ENCODE results near the gene ACADSB.

The ACADSB gene

DNA sequence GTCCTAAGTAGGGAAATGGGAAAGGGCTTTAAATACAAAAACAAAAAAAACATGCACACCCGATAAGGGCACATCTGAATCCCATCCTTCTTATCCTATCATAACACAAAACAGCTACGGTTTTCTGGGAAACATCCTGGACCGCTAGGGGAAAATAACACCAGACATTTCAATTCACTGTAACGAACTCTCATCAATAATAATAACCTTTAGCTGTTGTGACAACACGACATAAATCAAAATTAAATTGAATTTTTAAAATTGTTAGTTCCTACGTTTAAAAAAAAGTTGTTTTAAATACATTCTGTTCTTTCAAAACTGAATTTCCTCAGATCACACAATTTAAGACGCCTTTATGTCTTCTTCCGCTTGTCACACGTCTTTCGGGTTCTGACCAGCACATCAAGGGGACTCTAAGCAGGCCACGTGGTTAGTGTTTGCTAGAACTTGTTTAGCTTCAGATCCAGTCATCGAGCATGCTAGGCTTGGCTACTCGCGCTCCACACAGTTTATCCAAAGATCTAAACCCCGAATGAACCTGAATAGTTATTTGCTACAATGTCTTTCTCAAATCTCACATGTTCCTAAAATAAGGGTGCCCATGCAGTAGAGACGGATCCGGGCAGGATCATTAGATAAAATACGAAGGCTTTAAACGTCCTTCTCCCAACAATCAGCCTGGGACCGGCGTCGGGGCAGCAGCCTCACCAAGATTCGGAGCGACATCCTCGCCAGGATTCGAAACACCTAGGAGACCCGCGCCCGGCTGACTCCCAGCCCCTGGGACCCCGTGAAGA is 1.1 kb upstream of the ACADSB start:
- peak; percentile 58 for DNase-seq

DNA sequence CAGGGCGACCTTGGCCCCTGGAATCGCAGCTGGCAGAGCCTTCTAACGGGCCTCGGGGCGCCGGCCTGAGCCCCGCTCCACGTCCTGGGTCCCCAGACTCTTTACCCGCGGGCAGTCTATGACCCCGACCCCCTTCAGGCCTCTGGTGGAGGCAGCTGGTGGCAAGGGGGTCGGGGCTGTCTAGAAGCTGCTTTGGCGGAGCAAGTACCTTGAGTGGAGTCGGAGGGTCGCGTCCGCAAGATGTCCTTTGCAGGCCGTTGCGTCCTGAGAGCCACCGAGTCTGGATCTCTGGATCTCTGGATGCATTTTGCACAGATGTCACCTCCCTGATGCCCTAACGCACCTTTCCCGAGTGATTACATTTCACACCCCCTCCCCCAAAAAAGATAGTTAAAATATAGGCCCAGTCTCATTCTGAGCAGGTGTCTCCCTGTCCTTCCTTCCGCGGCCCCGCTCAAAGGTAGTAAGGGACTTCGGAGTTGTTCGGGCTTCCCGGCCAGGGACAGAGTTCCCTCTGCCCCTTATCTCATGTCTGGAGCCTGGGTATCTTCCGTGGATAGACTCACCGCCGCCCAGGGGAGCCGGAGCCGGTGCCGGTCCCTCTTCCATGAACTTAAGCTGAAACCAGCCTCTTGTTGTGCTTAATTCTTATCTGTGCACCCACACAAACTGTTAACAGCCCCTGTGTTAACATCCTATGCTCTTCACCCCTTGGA is 457 bp downstream of the ACADSB start:
- peak; percentile 23 for DNase-seq

DNA sequence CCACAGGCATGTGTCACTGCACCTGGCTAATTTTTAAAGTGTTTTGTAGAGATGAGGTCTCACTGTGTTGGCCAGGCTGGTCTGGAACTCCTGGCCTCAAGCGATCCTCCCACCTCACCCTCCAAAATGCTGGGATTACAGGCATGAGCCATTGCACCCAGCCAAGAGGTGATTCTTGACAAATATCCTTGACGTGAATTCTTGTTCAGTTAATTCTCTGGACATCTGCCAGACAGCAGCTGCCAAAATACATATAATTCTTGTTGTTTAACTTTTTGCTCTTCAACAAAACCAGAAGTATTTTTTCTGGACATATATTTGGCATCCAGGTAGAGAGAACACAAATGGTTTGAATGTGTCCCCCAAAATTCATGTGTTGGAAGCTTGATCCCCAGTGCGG is 3.2 kb downstream of the ACADSB start:
- DNase-seq = no peak

DNA sequence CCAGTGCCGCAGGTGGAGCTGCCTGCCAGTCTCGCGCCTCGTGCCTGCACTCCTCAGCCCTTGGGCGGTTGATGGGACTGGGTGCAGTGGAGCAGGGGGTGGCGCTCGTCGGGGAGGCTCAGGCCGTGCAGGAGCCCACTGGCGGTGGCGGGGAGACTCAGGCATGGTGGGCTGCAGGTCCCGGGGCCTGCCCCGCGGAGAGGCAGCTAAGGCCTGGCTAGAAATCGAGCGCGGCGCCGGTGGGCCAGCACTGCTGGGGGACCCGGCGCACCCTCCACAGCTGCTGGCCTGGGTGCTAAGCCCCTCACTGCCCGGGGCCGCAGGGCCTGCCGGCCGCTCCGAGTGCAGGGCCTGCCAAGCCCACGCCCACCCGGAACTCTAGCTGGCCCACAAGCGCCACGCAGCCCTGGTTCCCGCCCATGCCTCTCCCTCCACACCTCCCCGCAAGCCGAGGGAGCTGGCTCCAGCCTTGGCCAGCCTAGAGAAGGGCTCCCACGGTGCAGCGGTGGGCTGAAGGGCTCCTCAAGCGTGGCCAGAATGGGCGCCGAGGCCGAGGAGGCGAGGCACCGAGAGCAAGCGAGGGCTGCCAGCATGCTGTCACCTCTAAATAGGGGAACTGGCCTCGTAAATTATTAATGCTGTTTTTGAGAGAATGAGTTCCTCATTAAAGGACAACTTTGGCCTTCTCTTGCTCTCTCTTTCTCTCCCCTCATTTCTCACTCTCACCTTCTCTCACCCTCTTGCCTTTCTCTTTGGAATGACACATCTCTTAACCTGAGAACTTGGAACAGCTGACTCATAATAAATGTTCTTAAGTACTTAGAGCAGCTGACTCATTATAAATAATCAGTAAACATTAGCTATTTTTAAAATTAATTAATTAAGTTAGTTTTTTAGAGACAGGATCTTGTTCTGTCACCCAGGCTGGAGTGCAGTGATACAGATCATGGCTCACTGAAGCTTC is 4.9 kb downstream of the ACADSB start:
- DNase-seq = no peak

DNA sequence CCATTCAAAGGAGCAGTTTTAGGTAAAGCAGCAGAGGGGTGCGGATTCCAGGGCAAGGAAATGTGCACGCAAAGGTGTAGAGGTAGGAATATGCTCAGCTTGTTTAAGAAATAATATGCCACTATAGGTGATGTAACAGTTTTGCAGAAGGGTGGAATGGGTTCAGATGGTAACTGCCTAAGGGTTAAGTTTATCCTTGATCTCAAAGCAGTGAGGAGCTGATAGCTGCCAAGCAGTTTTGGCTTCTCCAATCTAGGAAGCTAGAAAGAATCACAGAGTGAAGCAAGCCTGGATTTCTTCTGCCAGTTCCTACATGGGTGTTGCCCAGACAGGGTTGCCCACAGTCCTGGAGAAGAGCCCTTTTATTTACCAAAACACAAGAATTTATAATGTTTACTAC is 6.0 kb downstream of the ACADSB start:
- no peak for DNase-seq

DNA sequence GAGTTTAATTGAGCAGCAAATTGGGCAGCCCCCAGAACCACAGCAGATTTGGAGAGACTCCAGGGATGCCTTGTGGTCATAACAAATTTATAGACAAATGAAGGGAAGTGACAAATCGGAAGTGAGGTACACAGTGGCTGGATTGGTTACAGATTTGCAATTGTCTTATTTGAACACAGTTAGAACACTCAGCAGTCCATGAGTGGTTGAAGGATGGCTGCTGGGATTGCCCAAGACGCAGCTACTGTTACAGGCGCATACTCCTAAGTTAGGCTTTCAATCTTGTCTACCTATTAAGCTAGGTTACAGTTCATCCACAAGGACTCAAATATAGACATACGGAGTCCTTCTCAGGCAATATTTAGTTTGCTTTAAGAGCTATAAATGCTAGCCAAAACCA is 7.4 kb downstream of the ACADSB start:
- no peak for DNase-seq

DNA sequence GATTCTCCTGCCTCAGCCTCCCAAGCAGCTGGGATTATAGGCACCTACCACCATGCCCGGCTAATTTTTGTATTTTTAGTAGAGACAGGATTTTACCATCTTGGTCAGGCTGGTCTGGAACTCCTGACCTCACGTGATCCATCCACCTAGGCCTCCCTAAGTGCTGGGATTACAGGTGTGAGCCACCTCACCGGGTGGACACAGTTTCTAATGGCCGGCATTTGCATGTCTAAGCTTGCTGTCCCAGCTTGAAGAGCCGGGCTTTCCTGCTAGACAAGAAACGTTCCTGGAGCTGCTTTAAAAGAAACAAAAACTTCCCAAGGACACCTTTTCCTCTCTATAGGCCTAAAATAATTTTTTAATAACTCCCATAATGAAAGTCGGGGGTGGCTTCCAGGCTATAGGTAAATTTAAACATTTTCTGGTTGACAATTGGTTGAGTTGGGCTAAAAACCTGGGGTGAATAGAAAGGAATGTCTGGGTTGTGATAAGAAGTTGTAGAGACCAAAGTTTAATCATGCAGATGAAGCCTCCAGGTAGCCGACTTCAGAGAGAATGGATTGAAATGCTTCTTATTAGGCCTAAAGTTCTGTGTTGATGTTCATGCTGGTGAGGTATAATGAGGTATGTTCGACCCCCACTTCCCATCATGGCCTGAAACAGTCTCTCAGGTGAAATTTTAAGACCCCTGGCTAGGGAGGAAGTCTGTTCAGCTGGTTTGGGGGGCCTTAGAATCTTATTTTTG is 8.8 kb downstream of the ACADSB start:
- no peak for DNase-seq

DNA sequence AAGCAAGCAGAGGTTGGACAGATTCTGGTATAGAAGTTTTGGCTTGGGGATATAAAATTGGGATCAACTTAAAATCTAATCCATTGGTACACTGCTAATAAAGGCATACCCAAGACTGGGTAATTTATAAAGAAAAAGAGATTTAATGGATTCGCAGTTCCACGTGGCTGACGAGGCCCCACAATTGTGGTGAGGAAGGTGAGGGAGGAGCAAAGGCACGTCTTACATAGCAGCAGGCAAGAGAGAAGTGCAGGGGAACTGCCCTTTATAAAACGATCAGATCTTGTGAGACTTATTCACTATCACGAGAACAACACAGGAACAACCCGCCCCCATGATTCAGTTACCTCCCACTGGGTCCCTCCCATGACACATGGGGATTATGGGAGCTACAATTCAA is 9.7 kb downstream of the ACADSB start:
- no peak for DNase-seq

DNA sequence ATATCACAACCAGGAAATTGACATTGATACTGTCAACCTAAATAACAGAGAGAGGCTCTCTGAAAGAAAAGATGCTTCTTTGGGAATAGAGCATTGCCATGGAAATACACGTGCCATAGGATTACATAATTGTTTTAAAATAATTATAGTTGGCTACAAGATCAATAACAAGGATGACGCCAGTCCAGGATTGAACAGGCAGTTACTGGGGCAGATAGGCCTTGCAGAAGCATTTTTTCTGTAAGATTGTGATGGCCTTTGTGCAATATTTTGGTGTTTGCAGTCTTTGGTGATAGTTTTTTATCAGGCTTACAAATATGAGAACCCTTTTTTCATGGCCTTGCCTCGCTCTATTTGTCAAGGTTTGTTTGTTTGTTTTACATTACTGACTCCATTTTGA is 10.5 kb downstream of the ACADSB start:
- no peak for DNase-seq

DNA sequence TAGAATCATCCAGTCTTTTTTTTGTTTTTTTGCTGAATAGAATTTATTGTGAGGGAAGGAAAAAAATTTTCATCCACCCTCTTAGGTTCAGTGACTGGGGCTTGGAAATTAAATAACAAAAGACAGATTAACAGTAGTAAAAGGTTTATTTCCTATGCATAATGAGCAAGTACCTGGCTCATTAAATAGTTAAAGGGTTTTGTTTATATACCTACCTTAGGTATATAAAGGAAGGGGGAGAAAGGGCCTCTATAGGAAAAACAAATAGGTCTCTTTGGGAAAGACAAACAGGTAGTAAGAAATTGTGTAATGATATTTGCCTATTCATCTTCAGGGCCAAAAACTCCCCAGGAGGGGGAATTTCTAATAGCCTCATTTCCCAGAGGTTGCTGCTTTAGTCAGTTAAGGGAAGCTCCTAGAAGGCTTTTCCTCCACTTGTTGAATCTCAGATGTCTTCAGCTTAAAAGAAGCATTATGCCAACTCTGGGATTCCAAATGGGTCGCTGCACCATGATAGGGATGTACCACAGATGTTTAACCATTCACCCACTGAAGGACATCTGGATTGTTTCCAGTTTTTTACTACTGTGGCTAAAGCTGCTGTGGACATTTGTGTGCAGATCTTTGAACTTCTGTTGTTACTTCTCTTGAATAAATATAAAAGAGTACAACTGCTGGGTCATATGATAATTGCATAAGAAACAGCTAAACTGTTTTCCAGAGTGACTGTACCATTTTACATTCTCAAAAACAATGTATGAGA is 11.3 kb downstream of the ACADSB start:
- no peak for DNase-seq

DNA sequence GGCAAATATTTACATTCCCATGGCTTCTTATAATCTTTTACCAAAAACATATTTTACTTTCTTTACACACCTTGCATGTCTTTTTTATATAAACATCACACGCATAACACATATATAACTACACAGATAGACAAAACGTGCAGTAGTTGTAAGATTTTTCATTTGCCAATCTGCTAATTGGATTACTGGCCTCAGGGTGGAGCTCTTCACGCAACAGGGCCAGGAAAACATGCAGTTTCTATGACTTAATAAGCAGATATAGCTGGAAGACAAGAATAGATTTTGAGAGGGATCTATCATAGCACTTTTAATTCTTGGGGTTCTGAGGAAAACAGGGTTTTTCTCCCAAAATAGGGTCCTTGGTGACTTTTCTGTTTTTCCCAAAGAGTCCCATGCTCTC is 12.7 kb downstream of the ACADSB start:
- DNase-seq = no peak

DNA sequence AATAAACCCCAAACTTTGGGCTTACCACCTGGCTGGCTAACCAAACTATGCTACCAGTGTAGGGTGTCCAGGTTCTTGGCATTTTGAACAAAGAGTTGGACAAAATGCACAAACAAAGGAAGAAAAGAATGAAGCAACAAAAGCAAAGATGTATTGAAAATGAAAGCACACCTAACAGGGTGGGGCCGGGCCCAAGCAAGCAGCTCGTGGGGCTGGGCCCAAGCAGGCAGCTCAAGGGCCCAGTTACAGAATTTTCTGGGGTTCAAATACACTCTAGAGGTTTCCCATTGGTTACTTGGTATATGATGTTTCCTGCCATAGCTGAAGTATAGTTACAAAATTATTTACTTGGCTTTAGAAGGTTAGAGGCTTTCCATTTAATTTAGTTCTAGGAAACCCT is 15.7 kb downstream of the ACADSB start:
- DNase-seq = no peak

DNA sequence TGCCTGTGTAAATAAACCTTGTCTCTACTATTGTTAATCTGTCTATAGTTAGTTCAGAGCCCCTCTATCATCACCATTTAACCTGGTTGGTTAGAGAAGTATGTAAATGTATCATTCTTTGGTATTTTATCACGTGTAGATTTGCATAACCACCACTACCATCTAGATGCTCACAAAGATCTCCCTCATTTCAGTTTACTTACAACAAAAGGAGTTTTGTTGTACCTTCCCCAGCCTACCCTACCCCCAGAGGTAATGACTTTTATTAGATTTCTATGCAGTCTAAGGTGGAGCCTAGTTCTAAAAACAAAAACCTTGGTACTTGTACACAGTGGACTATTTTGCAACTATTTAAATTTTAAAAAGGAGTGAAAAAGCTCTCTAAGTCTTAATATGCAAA is 17.5 kb downstream of the ACADSB start:
- DNase-seq = no peak

DNA sequence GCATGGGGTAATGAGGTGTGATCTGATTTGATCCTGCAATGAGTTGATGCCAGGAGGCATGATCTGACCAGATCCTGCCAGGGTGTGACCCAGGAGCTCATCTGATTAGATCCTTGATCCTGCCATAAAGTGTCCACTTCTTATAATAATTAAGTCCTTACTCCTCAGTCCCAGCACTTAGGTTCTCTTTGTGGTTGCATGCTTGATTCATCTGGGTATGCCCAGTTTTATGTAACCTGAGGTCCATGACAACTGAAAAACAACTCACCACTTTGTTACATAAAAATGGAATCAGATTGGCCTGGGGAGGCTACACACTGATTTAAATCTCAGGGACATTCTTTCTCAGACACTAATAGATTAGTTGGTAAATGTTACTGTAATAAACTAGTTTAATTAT is 19.1 kb downstream of the ACADSB start:
- no peak for DNase-seq

DNA sequence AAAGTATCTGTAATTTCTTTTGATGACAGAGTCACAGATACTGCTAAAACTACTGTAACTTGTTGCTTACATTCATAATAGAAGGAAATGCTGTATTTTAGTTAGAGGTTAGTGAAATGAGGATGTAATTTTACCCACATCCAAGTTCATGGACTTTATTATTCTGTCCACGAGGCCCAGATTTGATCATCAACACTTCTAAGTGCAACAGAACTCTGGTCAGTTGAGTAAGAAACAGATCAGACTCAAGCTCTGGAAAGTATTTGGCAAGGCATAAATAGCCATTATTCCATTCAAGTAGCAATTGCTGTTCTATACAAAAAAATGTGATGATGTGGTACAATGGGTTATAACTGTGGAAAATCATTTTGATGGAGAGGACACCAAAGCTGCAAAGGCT is 22.3 kb downstream of the ACADSB start:
- no peak for DNase-seq

DNA sequence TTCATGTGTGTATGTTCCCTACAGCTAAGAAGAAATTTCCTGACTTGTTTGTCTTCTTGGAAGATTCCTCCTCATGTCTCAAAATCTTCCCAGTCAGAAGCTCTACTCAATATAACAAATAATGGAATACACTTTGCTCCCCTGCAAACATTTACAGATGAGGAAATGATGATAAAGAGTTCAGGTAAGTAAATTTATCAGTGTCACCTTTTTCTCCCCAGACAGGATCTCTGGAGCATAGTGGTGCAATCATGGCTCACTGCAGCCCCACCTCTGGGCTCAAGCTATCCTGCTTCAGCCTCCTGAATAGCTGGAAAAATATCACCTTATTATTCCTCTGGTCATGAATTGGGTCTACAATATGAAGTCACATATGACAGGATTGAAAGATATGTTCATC is 25.5 kb downstream of the ACADSB start:
- no peak for DNase-seq

DNA sequence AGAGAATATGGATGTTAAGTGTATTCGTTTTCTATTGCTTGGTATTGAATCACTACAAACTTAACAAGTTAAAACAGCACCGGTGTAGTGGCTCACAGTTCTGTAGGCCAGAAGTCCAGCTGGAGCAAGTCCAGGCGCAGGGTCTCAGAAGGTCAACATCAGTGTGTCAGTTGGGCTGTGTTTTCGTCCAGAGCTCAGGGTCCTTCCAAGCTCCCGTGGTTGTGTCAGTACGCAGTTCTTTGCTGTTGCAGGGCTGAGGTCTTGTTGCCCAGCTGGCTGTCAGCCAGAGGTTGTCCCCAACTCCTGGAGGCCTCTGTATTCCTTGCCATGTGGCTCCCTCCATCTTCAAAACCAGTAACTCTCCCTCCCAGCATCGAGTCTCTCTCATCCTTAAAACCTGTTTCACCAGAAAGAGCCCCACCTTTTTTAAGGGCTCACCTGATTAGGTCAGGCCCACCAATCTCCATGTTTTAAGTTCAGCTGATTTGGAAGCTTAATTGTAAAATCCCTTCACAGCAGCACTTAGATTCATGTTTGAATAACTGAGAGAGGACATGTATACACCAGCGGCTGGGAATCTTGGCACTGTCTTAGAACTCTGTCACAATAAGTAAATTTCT is 26.8 kb downstream of the ACADSB start:
- no peak for DNase-seq

DNA sequence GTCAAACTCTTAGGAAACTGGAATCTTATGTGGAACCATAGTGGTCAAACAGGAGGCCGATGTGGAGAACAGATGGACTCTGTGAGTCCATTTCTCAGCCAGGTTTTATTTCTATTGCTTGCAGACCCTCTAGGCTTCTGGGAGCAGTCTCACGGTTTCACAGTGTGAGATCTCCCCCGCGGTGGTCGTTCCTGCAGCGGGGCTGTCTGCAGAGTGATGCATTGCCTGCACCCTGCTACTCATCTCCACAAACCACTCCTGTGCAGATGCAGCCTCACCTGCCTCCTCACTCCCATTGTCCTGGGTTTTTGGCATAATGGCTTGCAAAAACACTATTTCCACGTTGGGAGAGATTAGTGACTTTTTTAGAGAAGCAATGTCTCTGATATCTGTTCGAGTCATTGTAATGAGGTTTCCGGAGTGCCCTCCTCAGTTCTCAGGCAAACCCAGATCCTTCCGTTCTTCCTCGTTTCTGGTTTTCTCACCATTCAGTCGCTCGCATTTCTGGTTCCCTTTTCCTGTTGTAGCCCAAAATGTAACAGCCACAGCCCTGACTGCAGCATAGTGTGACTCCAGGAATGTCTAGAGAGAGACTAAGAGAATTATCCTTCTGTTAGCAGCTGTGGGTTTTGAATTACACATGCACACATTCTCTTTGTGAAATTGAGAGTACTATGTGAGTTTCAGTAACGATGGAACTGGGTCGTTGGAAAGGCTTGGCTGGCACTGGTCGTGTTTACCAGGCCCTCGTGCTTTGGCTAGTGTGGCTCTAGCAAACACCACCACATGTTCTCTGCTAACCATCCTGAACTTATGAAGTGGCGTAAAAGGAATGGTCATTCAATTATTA is 30.2 kb downstream of the ACADSB start:
- no peak for DNase-seq

DNA sequence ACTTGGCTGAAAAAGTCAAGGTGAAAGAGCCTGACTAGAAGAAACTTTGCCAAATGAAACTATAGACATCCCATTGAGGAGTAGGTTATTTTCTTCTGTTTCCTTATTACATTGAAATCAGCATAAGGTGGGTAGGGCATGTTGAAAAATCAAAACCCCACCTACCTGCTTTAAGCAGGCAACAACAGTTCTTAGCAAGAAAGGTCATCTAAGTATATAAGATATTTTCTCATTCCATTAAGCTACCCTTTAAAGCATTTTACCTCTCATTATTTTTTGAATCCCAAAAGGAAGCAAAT is 30.8 kb downstream of the ACADSB start:
- DNase-seq = no peak

DNA sequence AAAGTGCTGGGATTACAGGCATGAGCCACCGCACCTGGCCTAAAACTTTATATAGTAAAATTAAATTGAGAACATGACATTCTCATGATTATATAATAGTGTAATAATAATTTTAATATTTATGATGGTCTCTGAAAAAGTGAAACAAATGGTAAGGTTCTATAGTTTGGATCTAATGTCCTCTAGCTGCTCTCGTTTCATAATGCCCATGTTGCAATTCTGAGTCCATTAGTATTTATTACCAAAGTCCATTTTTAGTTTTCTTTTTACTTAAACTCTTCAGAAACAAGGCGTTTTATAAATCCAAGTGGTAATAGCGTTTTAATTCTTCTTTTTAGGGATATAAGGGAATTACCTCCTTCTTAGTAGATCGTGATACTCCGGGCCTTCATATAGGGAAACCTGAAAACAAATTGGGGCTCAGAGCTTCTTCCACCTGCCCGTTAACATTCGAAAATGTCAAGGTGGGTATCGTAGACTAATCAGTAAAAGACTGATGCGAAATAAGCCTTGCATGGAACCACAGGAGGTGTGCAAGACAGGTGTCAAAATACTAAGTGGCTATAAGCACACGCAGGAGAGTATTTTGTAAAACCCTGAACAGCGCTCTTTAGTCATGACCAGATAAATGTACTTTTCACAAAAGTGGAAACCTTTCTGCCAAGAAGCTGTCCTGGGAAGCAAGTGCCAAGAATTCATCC is 34.1 kb downstream of the ACADSB start:
- no peak for DNase-seq

All from activated CD4-positive, alpha-beta T cell treated with anti-CD3 and anti-CD28 coated beads for 48 hours (primary cell).